ENCODE results near the gene MYO5C. TPM values are rescaled to one million over a fixed set of nuclear protein-coding genes. Genes with fewer than 3 reads are reported as not detected.

The MYO5C gene
- total and polyA plus RNA-seq, 2 of the 8 experiments (the other 6 are each of a cell fraction or from before 2014, with no cell fraction given), result 8.2 to 26.7 TPM

- TF ChIP-seq USF2 (IDR thresholded peaks at IDR 0.05; ENCODE audit: low read length) (no peak), SP1 (IDR thresholded peaks at IDR 0.05; ENCODE audit: low read depth, low read length) (no peak), RXRA (IDR thresholded peaks at IDR 0.05; ENCODE audit: insufficient read depth, low read depth, low read length) (no peak), FOSL1 (IDR thresholded peaks at IDR 0.05; ENCODE audit: insufficient read depth, low read depth, low read length) (no peak)
These were observed 145.4 kb downstream of the MYO5C start (continued) for GRCh38 chr15:52150043-52150825.

Measured in H1 (cell line).